ENCODE data around the gene SMURF1.
A peak's percentile ranks its signal among the peaks of the same experiment; 100 is the strongest.
"Not testable (repeated sequence)": the region's sequence is repeated elsewhere in the genome, so short reads cannot be mapped to it uniquely, and the experiment has no call there.

Gene SMURF1

DNA sequence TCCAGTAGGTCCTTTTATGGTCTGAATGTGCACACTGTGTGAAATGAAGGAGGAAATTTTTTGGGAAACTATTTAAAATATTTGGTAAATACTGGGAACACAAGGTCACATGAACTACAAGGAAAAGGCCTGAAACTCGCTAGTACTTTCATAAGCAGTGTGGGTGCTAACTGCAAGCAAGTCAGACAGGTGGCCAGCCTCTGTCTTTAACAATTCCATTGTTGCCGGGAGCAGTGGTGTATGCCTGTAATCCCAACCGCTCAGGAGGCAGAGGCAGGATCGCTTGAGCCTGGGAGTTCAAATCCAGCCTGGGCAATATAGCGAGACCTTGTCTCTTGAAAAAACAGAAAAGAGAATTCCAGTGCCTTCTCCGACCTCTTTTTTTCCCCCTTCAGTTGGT, 37.5 kb downstream of the SMURF1 start:
- no peaks in the 10 kb centered on the region for H3K36me3 ChIP-seq (ENCODE audit: control insufficient read depth in 2 of 2, insufficient read depth in 2 of 2, low read length in 2 of 2)
- H3K4me3 ChIP-seq (ENCODE audit: low read length in 2 of 2) = no peak overlapping the region
- no peak overlapping the region for H3K9ac ChIP-seq (ENCODE audit: low read length in 2 of 2)
- no peaks in the 10 kb centered on the region for H3K27me3 ChIP-seq (ENCODE audit: control insufficient read depth in 1 of 2, insufficient read depth in 2 of 2, low read length in 2 of 2)
- no peaks in the 10 kb centered on the region for H3K9me3 ChIP-seq (ENCODE audit: control insufficient read depth in 2 of 2, low read length in 2 of 2)
- H3K4me1 ChIP-seq (ENCODE audit: control insufficient read depth, insufficient read depth, low read length) = peaks cover 7% of the 10 kb centered on the region
- no peak overlapping the region for H3K27ac ChIP-seq (ENCODE audit: low read length)

DNA sequence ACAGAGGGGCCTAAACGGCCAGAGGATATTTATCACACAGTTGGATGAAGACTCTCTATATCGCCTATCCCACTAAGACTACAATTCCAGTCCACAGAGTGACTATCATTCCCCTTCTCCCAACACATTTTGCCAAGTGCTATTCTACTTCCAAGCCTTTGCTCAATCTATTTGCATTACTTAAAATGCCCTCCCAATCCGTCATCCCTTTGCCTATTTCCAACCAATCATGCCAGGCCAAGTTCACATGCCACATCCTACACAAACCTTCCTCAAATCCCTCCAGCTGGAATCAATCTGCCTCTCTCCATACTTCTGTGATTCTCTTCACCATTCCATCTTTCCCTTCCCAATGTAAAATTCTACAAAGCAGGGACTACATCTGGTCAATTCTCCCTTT, 38.2 kb downstream of the SMURF1 start:
- H3K27ac ChIP-seq (ENCODE audit: low read length) = no peak overlapping the region
- H3K4me1 ChIP-seq (ENCODE audit: control insufficient read depth, insufficient read depth, low read length) = peaks cover 7% of the 10 kb centered on the region
- no peak overlapping the region for H3K4me3 ChIP-seq (ENCODE audit: low read length in 2 of 2)
- no peak overlapping the region for H3K9ac ChIP-seq (ENCODE audit: low read length in 2 of 2)
- H3K36me3 ChIP-seq (ENCODE audit: control insufficient read depth in 2 of 2, insufficient read depth in 2 of 2, low read length in 2 of 2) = no peaks in the 10 kb centered on the region
- H3K27me3 ChIP-seq (ENCODE audit: control insufficient read depth in 1 of 2, insufficient read depth in 2 of 2, low read length in 2 of 2) = no peaks in the 10 kb centered on the region
- H3K9me3 ChIP-seq (ENCODE audit: control insufficient read depth in 2 of 2, low read length in 2 of 2) = no peaks in the 10 kb centered on the region

DNA sequence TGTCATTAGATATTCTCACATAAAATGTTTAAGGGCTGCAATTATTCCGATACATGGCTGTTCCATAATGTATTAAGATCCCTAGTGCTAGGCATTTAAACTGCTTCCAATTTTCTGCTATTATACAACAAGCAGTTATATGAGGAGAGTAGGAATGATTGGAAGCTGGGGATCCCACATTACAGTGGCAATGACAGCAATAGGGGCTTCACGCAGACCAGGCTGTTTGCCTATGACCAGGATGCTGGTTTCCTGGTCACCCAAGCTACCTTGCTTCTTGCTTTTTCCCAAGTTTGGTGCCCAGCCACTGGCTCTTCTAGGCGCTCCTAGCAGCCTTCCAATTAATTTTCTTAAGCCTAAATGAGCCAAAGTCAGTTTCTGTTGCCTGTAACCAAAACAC, 39.3 kb downstream of the SMURF1 start:
- Histone ChIP-seq H3K27me3 (ENCODE audit: control insufficient read depth in 1 of 2, insufficient read depth in 2 of 2, low read length in 2 of 2) (no peaks in the 10 kb centered on the region), H3K36me3 (ENCODE audit: control insufficient read depth in 2 of 2, insufficient read depth in 2 of 2, low read length in 2 of 2) (no peaks in the 10 kb centered on the region), H3K27ac (ENCODE audit: low read length) (no peak overlapping the region), H3K4me1 (ENCODE audit: control insufficient read depth, insufficient read depth, low read length) (peaks cover 7% of the 10 kb centered on the region), H3K9me3 (ENCODE audit: control insufficient read depth in 2 of 2, low read length in 2 of 2) (no peaks in the 10 kb centered on the region), H3K9ac (ENCODE audit: low read length in 2 of 2) (no peak overlapping the region), H3K4me3 (ENCODE audit: low read length in 2 of 2) (no peak overlapping the region)

DNA sequence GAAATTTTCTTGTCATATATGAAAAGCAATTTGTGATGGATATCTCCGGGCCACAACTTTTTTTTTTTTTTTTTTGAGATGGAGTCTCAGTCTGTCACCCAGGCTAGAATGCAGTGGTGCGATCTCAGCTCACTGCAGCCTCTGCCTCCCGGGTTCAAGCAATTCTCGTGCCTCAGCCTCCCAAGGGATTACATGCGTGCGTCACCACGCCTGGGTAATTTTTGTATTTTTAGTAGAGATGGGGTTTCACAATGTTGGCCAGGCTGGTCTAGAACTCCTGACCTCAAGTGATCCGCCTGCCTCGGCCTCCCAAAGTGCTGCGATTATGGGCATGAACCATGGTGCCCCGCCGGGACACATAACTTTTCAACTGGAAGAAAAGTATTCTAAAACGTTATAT, 40.1 kb downstream of the SMURF1 start:
- H3K4me1 ChIP-seq (ENCODE audit: control insufficient read depth, insufficient read depth, low read length); H3K9me3 ChIP-seq (ENCODE audit: control insufficient read depth in 2 of 2, low read length in 2 of 2); H3K27ac ChIP-seq (ENCODE audit: low read length); H3K4me3 ChIP-seq (ENCODE audit: low read length in 2 of 2); H3K9ac ChIP-seq (ENCODE audit: low read length in 2 of 2); H3K27me3 ChIP-seq (ENCODE audit: control insufficient read depth in 1 of 2, insufficient read depth in 2 of 2, low read length in 2 of 2); H3K36me3 ChIP-seq (ENCODE audit: control insufficient read depth in 2 of 2, insufficient read depth in 2 of 2, low read length in 2 of 2): not testable (repeated sequence)

DNA sequence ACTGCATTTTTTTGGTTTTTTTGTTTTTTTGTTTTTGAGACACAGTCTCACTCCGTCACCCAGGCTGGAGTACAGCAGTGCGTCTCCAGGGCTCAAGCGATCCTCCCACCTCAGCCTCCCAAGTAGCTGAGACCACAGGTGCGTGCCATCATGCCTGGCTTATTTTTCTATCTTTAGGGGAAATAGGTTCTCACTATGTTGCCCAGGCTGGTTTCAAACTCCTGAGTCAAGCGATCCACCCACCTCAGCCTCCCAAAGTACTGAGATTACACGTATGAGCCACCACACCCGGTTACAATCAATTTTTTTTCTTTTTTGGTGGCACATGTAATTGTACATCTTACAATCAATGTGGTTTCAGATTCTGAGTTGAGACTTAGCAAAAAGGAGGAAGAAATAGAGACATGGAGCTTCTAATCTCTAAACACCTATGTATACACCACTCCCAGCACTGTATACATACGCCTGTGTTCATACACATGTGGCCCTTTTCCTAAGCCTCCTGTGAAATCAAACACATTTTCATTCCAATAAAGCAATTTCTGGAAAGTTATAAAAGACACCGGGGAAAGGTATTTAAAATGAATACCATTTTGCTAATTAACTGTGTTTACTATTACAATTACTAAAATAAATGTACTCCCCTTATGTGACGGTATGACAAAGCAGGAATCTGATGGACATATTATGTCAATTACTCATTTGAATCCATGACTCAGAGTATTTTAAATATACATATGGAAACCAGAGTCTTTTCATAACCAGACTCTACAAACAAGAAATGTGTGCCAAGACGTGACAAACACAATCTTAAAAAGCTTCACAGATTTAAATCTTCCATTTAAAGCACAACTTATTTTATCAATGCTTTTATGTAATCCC, 40.9 kb downstream of the SMURF1 start:
- no peaks in the 10 kb centered on the region for H3K4me1 ChIP-seq (ENCODE audit: control insufficient read depth, insufficient read depth, low read length)
- no peak overlapping the region for H3K9ac ChIP-seq (ENCODE audit: low read length in 2 of 2)
- no peak overlapping the region for H3K27ac ChIP-seq (ENCODE audit: low read length)

DNA sequence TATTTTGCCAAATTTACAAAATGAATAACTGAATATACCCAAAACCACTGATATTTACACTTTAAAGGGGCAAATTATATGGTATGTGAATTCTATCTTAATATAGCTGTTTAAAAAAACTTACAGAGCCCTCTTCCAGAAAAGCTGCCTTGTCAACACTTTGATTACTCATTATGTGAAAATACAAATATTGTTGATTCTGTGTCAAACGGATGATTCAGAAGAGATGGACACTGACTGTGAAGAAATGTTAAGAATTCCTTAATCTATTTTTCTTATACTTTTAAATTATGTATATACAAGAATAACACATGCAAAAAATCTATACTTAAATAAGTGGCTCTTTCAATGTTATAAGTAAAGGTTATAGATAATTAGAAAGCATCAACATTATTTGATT, 41.5 kb downstream of the SMURF1 start:
- no peak overlapping the region for H3K27ac ChIP-seq (ENCODE audit: low read length)
- H3K4me3 ChIP-seq (ENCODE audit: low read length in 2 of 2) = no peak overlapping the region
- H3K4me1 ChIP-seq (ENCODE audit: control insufficient read depth, insufficient read depth, low read length) = no peaks in the 10 kb centered on the region
- H3K9ac ChIP-seq (ENCODE audit: low read length in 2 of 2) = no peak overlapping the region
- no peaks in the 10 kb centered on the region for H3K27me3 ChIP-seq (ENCODE audit: control insufficient read depth in 1 of 2, insufficient read depth in 2 of 2, low read length in 2 of 2)
- H3K36me3 ChIP-seq (ENCODE audit: control insufficient read depth in 2 of 2, insufficient read depth in 2 of 2, low read length in 2 of 2) = no peaks in the 10 kb centered on the region
- no peaks in the 10 kb centered on the region for H3K9me3 ChIP-seq (ENCODE audit: control insufficient read depth in 2 of 2, low read length in 2 of 2)

More for the DNA sequence above, 40.9 kb downstream of the SMURF1 start:
- H3K27me3 ChIP-seq (ENCODE audit: control insufficient read depth in 1 of 2, insufficient read depth in 2 of 2, low read length in 2 of 2) = no peaks in the 10 kb centered on the region
- H3K36me3 ChIP-seq (ENCODE audit: control insufficient read depth in 2 of 2, insufficient read depth in 2 of 2, low read length in 2 of 2) = no peaks in the 10 kb centered on the region
- no peak overlapping the region for H3K4me3 ChIP-seq (ENCODE audit: low read length in 2 of 2)
- no peaks in the 10 kb centered on the region for H3K9me3 ChIP-seq (ENCODE audit: control insufficient read depth in 2 of 2, low read length in 2 of 2)

DNA sequence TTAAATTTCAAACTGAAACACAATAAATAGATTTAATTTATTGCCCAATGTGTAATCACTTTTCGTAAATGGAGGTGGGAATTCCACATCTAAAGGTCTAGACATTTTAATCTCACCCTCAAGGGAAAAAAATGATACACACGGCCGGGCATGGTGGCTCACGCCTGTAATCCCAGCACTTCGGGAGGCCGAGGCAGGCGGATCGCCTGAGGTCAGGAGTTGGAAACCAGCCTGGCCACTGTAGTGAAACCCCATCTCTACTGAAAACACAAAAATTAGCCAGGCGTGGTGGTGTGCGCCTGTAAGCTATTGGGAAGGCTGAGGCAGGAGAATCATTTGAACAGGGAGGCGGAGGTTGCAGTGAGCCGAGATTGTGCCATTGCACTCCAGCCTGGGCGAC, 42.4 kb downstream of the SMURF1 start:
- not testable (repeated sequence) for H3K9me3 ChIP-seq (ENCODE audit: control insufficient read depth in 2 of 2, low read length in 2 of 2); H3K27me3 ChIP-seq (ENCODE audit: control insufficient read depth in 1 of 2, insufficient read depth in 2 of 2, low read length in 2 of 2); H3K4me1 ChIP-seq (ENCODE audit: control insufficient read depth, insufficient read depth, low read length); H3K4me3 ChIP-seq (ENCODE audit: low read length in 2 of 2); H3K9ac ChIP-seq (ENCODE audit: low read length in 2 of 2); H3K36me3 ChIP-seq (ENCODE audit: control insufficient read depth in 2 of 2, insufficient read depth in 2 of 2, low read length in 2 of 2); H3K27ac ChIP-seq (ENCODE audit: low read length)

DNA sequence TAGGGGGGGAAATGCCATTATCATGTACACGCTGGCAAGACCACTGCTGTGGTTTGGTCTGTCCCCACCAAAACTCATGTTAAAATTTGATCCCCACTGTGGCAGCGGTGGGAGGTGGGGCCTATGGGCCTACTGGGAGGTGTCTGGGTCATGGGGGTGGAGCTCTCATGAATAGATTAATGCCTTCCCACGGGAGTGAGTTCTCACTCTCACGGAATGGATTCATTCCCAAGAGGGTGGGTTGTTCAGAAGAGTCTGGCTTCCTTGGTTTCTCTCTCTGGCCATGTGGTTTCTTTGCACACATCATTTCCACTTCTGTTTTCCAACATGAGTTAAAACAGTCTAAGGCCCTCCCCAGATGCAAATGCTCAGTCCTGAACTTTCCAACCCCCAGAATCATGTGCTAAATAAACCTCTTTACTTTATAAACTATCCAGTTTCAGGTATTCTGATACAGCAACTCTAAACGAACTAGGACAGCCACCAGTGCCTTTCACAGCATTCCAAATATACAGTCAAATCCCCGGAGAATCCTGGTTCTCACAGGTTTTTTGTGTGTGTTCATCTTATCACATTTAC, 44.3 kb downstream of the SMURF1 start:
- Histone ChIP-seq H3K27me3 (ENCODE audit: control insufficient read depth in 1 of 2, insufficient read depth in 2 of 2, low read length in 2 of 2) (no peaks in the 10 kb centered on the region), H3K36me3 (ENCODE audit: control insufficient read depth in 2 of 2, insufficient read depth in 2 of 2, low read length in 2 of 2) (no peaks in the 10 kb centered on the region), H3K9ac (ENCODE audit: low read length in 2 of 2) (no peak overlapping the region), H3K4me1 (ENCODE audit: control insufficient read depth, insufficient read depth, low read length) (peaks cover 11% of the 10 kb centered on the region), H3K27ac (ENCODE audit: low read length) (peak overlapping the region; percentile 32), H3K9me3 (ENCODE audit: control insufficient read depth in 2 of 2, low read length in 2 of 2) (no peaks in the 10 kb centered on the region), H3K4me3 (ENCODE audit: low read length in 2 of 2) (no peak overlapping the region)

DNA sequence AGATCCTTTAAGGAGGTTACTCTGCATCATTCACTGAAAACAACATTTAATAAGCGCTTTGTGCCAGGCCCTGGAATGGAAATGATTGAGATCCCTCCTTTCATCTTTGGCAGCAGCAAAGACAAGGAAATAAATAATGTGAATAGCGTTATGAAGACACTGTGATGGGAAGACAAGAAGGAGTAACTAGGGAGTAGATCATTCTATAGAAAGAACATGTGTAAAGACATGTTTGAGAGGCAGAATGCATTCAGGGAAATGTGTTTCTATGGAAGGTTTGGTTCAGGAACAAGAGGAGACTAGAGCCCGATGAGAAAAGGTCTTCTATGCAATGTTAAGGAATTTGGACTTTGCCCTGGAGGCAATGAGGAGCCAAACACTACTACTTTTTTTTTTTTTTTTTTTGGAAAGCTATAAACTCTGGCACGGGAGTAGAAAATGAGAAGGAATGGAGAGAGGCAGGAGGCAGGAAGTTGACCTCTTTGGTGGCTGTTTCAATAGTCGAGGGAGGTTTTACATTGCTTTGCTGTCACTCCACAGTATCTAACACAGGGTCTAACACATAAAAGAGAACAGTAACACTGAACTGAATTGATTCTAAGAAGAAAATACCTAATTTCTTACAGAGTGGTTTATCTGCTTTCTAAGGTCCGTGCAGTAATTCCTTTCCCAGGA, 44.9 kb downstream of the SMURF1 start:
- H3K4me1 ChIP-seq (ENCODE audit: control insufficient read depth, insufficient read depth, low read length) = peaks cover 11% of the 10 kb centered on the region
- H3K9me3 ChIP-seq (ENCODE audit: control insufficient read depth in 2 of 2, low read length in 2 of 2) = no peaks in the 10 kb centered on the region
- no peak overlapping the region for H3K4me3 ChIP-seq (ENCODE audit: low read length in 2 of 2)
- H3K36me3 ChIP-seq (ENCODE audit: control insufficient read depth in 2 of 2, insufficient read depth in 2 of 2, low read length in 2 of 2) = no peaks in the 10 kb centered on the region
- H3K9ac ChIP-seq (ENCODE audit: low read length in 2 of 2) = no peak overlapping the region
- no peaks in the 10 kb centered on the region for H3K27me3 ChIP-seq (ENCODE audit: control insufficient read depth in 1 of 2, insufficient read depth in 2 of 2, low read length in 2 of 2)
- H3K27ac ChIP-seq (ENCODE audit: low read length) = peak overlapping the region; percentile 32

DNA sequence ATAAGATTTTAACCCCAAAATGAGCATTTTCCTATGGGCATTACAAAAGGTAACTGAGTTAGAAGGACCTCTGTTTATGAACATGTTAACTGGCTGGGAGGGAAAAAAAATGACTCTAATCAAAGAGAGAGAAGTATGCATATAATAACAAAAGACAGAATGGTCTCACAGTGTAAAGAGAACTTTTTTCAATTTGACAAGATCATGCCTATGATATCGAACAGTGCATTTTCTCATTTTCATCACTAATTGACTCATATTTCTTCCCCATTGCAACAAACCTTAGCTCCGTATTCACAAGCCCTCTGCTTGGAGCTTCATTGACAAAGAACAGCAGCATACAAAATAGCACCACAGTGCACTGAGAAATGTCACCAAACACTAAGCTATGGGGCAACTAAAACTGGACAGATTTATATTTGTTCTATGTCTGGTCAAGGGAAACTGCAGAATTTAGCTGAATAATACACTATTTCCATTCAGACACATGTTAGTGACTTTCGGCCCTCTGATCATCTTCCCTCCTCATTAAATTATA, 45.6 kb downstream of the SMURF1 start:
- H3K9me3 ChIP-seq (ENCODE audit: control insufficient read depth in 2 of 2, low read length in 2 of 2) = no peaks in the 10 kb centered on the region

More for the DNA sequence above, 45.6 kb downstream of the SMURF1 start:
- peaks cover 11% of the 10 kb centered on the region for H3K4me1 ChIP-seq (ENCODE audit: control insufficient read depth, insufficient read depth, low read length)
- H3K27ac ChIP-seq (ENCODE audit: low read length) = no peak overlapping the region
- H3K9ac ChIP-seq (ENCODE audit: low read length in 2 of 2) = no peak overlapping the region
- H3K27me3 ChIP-seq (ENCODE audit: control insufficient read depth in 1 of 2, insufficient read depth in 2 of 2, low read length in 2 of 2) = no peaks in the 10 kb centered on the region
- H3K36me3 ChIP-seq (ENCODE audit: control insufficient read depth in 2 of 2, insufficient read depth in 2 of 2, low read length in 2 of 2) = no peaks in the 10 kb centered on the region
- no peak overlapping the region for H3K4me3 ChIP-seq (ENCODE audit: low read length in 2 of 2)
